Measurements from ENCODE around the gene CYP46A1. TPM values are rescaled to one million over a fixed set of nuclear protein-coding genes. Genes with fewer than 3 reads are reported as not detected.
A peak's percentile ranks its signal among the peaks of the same experiment; 100 is the strongest.
"Not testable (repeated sequence)": the region's sequence is repeated elsewhere in the genome, so short reads cannot be mapped to it uniquely, and the experiment has no call there.

The CYP46A1 gene
- under 1 TPM; 0.08 to 0.32 (median 0.14) TPM for total RNA-seq

DNA sequence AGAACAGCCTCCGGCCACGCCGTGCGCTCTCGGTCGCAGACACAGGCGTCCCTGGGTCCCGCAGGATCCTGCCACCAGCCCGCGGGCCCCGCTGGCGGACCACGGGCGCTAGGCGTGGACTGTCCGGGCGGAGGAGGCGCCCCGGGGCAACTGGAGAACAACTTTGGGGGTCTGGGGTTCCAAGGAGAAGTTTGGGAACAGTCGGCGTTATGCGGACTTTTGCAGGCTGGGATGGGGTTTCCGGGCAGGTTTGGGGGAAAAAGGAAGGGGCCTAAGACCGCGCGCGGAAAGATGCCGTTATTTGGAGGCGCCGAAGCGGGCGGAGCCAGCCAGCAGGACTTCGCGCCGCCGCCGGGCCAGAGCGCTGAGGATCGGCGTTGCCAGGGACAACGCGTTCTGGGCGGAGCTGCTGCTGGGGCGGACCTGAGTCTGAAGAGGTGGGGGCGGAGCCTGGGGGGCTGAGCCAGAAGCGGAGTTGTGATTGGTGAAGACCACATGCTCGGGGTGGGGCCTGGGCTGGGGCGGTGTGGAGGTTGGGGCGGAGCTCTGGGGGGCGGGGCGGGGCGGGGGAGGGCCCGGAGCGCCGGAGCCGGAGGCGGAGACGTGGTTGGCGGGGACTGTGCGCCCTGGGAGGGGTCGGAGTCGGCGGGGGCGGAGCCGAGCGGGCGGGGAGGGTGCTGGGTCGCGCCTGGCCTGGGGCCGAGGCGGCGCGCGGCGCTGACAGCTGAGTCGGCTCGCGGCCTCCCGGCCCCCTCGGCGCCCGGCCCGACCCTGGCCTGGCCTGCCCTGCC is at the start of gene CYP46A1:
TSS of gene CYP46A1 (plus strand) at position 680 of the 791 bp plus-strand sequence. CDS start 120 bp downstream, outside the sequence.
- no peaks in the 10 kb centered on the region for H3K36me3 Mint-ChIP-seq (ENCODE audit: insufficient read depth)
- H3K4me1 Mint-ChIP-seq (ENCODE audit: low read depth): peaks cover 19% of the 10 kb centered on the region
- peak within 1 kb of the TSS; percentile 91 for H3K4me3 Mint-ChIP-seq
- H3K27me3 Mint-ChIP-seq (ENCODE audit: low read depth): peaks cover 20% of the 10 kb centered on the region
- H3K9me3 Mint-ChIP-seq: no peaks in the 10 kb centered on the region
- peak; percentile 99 for DNase-seq
- peak; percentile 91 to 92 for ATAC-seq

DNA sequence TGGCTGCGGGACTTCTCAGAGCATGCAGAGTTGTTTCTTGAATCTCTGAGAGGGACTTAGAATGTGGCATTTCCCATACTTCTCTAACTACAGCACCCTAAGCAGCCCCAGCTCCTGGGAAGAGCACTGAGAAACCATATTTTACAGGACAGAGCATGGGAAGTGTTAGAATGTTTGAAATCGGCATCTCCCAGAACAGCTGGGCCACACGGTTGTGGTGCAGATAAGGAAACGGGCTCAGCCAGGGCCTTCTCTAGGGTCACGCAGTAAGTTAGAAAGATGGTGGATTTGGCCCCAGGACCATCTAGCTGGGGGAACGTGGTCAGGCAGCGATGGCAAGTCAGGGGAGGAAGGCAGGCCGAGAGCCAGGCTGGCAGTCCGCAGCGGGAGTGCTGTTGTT is 49.7 kb upstream of the CYP46A1 start:
- H3K4me1 Mint-ChIP-seq (ENCODE audit: low read depth): no peaks in the 10 kb centered on the region
- no peak overlapping the region for H3K4me3 Mint-ChIP-seq
- H3K27me3 Mint-ChIP-seq (ENCODE audit: low read depth): peaks cover 2% of the 10 kb centered on the region
- ATAC-seq (no peak), DNase-seq (no peak)
- no peaks in the 10 kb centered on the region for H3K36me3 Mint-ChIP-seq (ENCODE audit: insufficient read depth)
- H3K9me3 Mint-ChIP-seq: no peaks in the 10 kb centered on the region

GRCh38 chr14:99635116-99635515 is 49.0 kb upstream of the CYP46A1 start:
- no peak overlapping the region for H3K4me3 Mint-ChIP-seq
- ATAC-seq (no peak), DNase-seq (no peak)
- peaks cover 2% of the 10 kb centered on the region for H3K27me3 Mint-ChIP-seq (ENCODE audit: low read depth)
- H3K36me3 Mint-ChIP-seq (ENCODE audit: insufficient read depth): no peaks in the 10 kb centered on the region
- H3K4me1 Mint-ChIP-seq (ENCODE audit: low read depth): no peaks in the 10 kb centered on the region
- no peaks in the 10 kb centered on the region for H3K9me3 Mint-ChIP-seq

- no peaks in the 10 kb centered on the region for H3K36me3 Mint-ChIP-seq (ENCODE audit: insufficient read depth)
- ATAC-seq (no peak), DNase-seq (no peak)
- no peaks in the 10 kb centered on the region for H3K27me3 Mint-ChIP-seq (ENCODE audit: low read depth)
- H3K4me1 Mint-ChIP-seq (ENCODE audit: low read depth): no peaks in the 10 kb centered on the region
- H3K9me3 Mint-ChIP-seq: no peaks in the 10 kb centered on the region
- no peak overlapping the region for H3K4me3 Mint-ChIP-seq
Measured at GRCh38 chr14:99636487-99636886, 47.6 kb upstream of the CYP46A1 start.

GRCh38 chr14:99637624-99638023 is 46.5 kb upstream of the CYP46A1 start:
- Mint-ChIP-seq H3K27me3 (ENCODE audit: low read depth) (no peaks in the 10 kb centered on the region), H3K4me1 (ENCODE audit: low read depth) (no peaks in the 10 kb centered on the region), H3K36me3 (ENCODE audit: insufficient read depth) (no peaks in the 10 kb centered on the region), H3K4me3 (no peak overlapping the region), H3K9me3 (no peaks in the 10 kb centered on the region)
- no peak for DNase-seq
- ATAC-seq: no peak

DNA sequence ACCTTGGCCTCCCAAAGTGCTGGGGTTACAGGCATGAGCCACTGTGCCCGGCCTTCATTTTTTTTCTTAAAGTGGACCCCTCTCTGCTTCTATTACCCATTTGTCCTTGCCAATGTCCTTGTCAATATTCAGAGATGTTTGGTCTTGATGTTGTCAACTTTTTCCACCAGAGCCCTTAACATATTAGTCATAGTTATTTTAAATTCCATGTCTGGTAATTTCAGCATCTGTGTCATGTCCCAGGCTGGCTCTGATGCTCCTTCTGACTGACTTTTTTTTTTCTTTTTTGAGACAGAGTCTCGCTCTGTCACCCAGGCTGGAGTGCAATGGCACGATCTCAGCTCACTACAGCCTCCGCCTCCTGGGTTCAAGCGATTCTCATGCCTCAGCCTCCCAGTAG is 41.3 kb upstream of the CYP46A1 start:
- not testable (repeated sequence) for ATAC-seq; H3K4me1 Mint-ChIP-seq (ENCODE audit: low read depth); DNase-seq; H3K9me3 Mint-ChIP-seq; H3K4me3 Mint-ChIP-seq; H3K36me3 Mint-ChIP-seq (ENCODE audit: insufficient read depth)
- peaks cover 23% of the 10 kb centered on the region for H3K27me3 Mint-ChIP-seq (ENCODE audit: low read depth)

DNA sequence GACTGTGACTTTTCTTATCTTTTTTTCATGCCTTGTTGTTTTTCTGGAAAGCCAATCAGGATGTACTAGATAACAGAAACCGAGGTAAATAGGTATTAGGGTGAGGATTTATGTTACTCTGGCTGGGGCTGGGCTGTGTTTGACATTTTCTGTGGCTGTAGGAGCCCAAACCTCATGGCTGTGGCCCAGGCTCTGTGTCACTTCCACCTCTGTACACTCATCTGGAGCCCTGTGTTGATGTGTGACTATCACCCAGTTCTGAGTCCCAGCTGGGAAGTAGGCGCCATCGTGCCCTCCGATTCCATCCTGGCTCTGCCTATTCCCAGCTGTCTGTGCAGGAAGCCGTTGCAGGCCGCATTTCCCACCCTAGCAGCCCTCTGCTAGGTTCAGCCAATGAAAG is 40.8 kb upstream of the CYP46A1 start:
- peaks cover 2% of the 10 kb centered on the region for H3K4me1 Mint-ChIP-seq (ENCODE audit: low read depth)
- ATAC-seq (no peak), DNase-seq (no peak)
- no peaks in the 10 kb centered on the region for H3K9me3 Mint-ChIP-seq
- no peaks in the 10 kb centered on the region for H3K36me3 Mint-ChIP-seq (ENCODE audit: insufficient read depth)
- H3K27me3 Mint-ChIP-seq (ENCODE audit: low read depth): peaks cover 26% of the 10 kb centered on the region
- H3K4me3 Mint-ChIP-seq: no peak overlapping the region

DNA sequence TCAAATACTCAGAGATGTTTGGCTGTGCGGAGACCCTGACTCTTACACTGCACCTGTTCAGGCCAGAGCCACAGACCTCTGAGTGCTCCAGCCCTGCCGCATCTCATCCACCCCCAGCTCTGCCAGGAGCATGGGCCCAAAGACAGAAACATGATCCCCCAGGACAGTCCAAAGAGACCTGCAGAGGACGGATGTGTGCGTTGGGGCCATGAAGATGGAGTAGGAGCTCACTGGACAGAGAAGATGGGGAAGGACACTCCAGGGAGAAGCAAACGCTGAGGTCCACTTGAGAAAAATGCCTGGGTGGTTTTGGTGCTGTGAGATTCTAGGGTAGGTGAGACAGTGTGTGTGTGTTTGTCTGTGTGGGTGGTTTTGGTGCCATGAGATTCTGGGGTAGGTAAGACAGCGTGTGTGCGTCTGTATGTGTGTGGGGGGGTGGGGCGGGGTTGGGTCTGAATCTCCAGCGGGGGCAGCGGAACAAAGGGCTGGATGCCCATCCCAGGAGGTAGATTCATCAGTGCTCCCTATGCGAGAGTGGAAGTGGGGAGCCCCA is 40.0 kb upstream of the CYP46A1 start:
- DNase-seq: no peak
- no peaks in the 10 kb centered on the region for H3K36me3 Mint-ChIP-seq (ENCODE audit: insufficient read depth)
- peaks cover 2% of the 10 kb centered on the region for H3K4me1 Mint-ChIP-seq (ENCODE audit: low read depth)
- no peak overlapping the region for H3K4me3 Mint-ChIP-seq
- H3K9me3 Mint-ChIP-seq: no peaks in the 10 kb centered on the region
- peaks cover 26% of the 10 kb centered on the region for H3K27me3 Mint-ChIP-seq (ENCODE audit: low read depth)
- no peak for ATAC-seq

DNA sequence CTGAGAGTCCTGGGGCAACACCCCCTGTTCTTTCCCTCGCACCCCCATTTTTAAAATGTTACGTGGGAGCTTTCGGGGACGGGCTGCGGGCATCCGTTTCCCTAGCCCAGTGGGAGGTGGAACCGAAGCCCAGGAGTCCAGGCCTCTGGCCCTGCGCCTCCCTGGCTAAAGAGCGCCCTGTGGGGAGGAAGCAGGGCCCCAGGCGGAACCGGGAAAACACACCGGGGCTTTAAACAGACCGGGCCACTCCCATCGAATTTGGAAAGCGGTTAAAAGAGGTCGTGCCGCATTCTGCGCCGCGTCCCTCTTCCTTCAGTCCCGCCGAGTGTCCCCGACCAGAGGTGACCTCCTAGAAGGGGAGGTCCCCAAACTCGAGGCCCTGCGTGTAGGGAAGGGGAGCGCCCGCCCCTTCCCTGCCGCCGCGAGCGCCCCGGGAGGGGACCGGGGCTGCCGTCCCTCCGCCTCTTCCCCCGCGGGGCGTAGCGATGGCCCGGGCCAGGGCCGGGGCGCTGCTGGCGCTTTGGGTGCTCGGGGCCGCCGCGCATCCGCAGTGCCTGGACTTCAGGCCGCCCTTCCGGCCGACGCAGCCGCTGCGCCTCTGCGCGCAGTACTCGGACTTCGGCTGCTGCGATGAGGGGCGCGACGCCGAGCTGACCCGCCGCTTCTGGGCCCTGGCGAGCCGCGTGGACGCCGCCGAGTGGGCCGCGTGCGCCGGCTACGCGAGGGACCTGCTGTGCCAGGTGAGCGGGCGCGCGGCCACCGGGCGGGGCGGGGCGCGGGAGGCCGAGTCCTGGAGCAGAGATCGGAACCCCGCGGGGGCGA is 39.2 kb upstream of the CYP46A1 start, which contains the start of gene HHIPL1:
TSS of gene HHIPL1 (plus strand) at position 407 of the 822 bp plus-strand sequence. CDS start at position 486, 79 bp downstream.
- no peaks in the 10 kb centered on the region for H3K36me3 Mint-ChIP-seq (ENCODE audit: insufficient read depth)
- peaks cover 2% of the 10 kb centered on the region for H3K4me1 Mint-ChIP-seq (ENCODE audit: low read depth)
- DNase-seq (no peak), ATAC-seq (peak in 1 of 2 donors; percentile 27)
- peaks cover 27% of the 10 kb centered on the region for H3K27me3 Mint-ChIP-seq (ENCODE audit: low read depth)
- H3K9me3 Mint-ChIP-seq: no peaks in the 10 kb centered on the region
- no peak within 1 kb of the TSS for H3K4me3 Mint-ChIP-seq

DNA sequence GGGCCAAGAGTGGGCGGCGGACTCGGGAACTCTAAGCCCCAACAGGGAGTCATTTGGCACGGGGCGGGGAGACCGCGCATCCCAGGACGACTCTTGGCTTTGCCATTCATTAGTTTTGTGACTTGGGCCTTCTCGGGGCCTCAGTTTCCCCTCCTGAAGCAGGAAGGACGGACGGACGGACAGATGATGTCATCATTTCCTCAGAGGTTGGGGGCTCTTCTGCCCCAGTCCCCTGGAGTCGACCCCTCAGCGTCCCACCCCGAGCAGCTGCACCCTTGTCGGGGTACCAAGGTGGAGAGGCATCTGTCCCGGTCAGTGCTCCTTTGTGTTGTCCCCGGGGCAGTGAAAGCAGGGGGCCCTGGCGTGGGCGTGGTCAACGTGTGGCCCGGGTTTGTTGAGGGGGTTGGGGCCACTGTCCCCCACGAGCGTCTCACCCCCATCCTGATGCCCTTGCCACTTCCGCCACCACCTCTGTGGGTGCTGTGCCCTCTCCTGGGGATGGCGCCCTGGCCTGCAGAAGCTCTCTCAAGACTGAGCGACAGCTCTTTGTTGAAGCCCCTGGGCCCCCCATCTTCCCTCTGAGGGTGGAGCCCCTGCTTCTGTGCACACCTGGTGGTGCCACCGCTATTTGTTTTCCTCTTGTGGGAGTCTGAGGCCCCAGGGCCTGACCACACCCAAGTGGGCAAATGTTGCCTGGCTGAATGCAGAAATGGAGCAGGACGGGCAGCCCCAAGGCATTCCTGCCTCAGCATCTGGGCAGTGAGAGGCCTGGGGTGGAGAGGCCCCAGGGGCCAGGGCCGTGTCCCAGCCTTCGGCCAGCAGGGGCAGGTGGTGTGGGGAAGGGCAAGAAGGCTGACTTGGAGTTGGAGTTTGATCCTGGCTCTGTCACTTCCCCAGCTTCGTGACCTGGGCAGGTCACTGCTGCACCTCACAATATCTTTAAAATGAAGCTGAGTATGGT is 38.3 kb upstream of the CYP46A1 start:
- no peaks in the 10 kb centered on the region for H3K36me3 Mint-ChIP-seq (ENCODE audit: insufficient read depth)
- no peak overlapping the region for H3K4me3 Mint-ChIP-seq
- ATAC-seq (no peak), DNase-seq (no peak)
- H3K4me1 Mint-ChIP-seq (ENCODE audit: low read depth): peaks cover 2% of the 10 kb centered on the region
- no peaks in the 10 kb centered on the region for H3K9me3 Mint-ChIP-seq
- H3K27me3 Mint-ChIP-seq (ENCODE audit: low read depth): peaks cover 32% of the 10 kb centered on the region

DNA sequence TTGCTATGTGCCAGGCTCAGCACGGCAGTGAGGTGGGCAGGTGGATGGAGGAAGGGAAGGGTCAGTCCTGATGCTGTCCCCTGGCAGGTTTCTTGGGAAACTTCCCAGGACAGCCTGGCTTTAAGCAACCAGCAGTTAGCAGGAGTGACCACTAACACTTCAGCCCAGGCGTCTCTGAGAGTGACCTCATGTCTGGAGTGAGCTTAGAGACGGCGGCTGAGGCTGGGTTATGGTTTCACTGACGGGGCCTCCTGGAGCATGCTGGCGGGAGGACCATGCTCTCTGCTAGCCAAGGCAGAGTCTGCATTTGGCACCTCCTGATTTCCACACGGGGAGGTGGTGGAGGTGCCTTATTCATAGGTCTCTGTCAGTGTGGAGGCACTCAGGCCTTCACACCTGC is 36.7 kb upstream of the CYP46A1 start:
- H3K36me3 Mint-ChIP-seq (ENCODE audit: insufficient read depth): no peaks in the 10 kb centered on the region
- peaks cover 42% of the 10 kb centered on the region for H3K27me3 Mint-ChIP-seq (ENCODE audit: low read depth)
- no peak for DNase-seq
- H3K9me3 Mint-ChIP-seq: no peaks in the 10 kb centered on the region
- no peak overlapping the region for H3K4me3 Mint-ChIP-seq
- no peak for ATAC-seq
- peaks cover 2% of the 10 kb centered on the region for H3K4me1 Mint-ChIP-seq (ENCODE audit: low read depth)

GRCh38 chr14:99648027-99648784 is 35.9 kb upstream of the CYP46A1 start:
- Mint-ChIP-seq H3K27me3 (ENCODE audit: low read depth) (peaks cover 42% of the 10 kb centered on the region), H3K36me3 (ENCODE audit: insufficient read depth) (no peaks in the 10 kb centered on the region), H3K4me3 (no peak overlapping the region), H3K9me3 (no peaks in the 10 kb centered on the region), H3K4me1 (ENCODE audit: low read depth) (peaks cover 2% of the 10 kb centered on the region)
- DNase-seq: no peak
- ATAC-seq: no peak

DNA sequence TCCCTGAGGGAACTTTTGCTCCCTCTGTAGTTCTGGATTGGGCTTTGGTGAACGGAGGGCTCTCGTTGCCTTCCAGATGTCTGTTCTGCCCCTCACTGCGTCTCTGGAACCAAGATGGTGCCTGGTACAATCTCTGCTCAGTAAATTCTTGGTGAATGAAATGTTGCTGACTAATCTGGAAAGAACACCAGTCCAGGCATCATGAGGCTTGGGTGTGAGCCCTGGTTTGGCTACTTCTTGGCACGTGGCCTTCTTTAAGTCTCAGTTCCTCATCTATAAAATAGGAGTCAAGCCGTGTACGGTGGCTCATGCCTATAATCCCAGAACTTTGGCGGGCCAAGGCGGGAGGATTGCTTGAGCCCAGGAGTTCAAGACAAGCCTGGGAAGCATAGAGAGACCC is 34.9 kb upstream of the CYP46A1 start:
- Mint-ChIP-seq H3K36me3 (ENCODE audit: insufficient read depth) (no peaks in the 10 kb centered on the region), H3K9me3 (no peaks in the 10 kb centered on the region), H3K4me3 (no peak overlapping the region), H3K27me3 (ENCODE audit: low read depth) (peaks cover 41% of the 10 kb centered on the region), H3K4me1 (ENCODE audit: low read depth) (peaks cover under 1% of the 10 kb centered on the region)
- DNase-seq (no peak), ATAC-seq (no peak)

Data from activated T-cell treated with anti-CD3 and anti-CD28 coated beads, Interleukin-2, amount 50 U/mL, for 4 hours (primary cell).